Neural cell (in vitro differentiated cells): ENCODE results near the gene RPUSD1. TPM values are rescaled to one million over a fixed set of nuclear protein-coding genes. Genes with fewer than 3 reads are reported as not detected.

Experiments used
- H2AFZ ChIP-seq: fragments of 200-600, 300-800 bp; sonication (generic), shearing (Covaris generic); 2 replicates; pipeline ENCODE4 v1.6.0; 2014; ENCODE audit warnings: low read depth, mild to moderate bottlenecking, antibody characterized with exemption, low read length, moderate library complexity
- H3F3A ChIP-seq: fragments of 200-600 bp; shearing (Covaris generic); 2 replicates; pipeline ENCODE4 v1.6.1; 2016; ENCODE audit warnings: mild to moderate bottlenecking, moderate library complexity, mixed read lengths, antibody characterized with exemption, low read length; ENCODE audit not compliant: insufficient read depth, poor library complexity, severe bottlenecking
- H3K27ac ChIP-seq: fragments of 200-600, 300-800 bp; sonication (generic), shearing (Covaris generic); 2 replicates; pipeline ENCODE4 v1.5.1; 2014; ENCODE audit warnings: mild to moderate bottlenecking, low read length, moderate library complexity
- H3K27me3 ChIP-seq: fragments of 300-800, 200-600 bp; sonication (generic), shearing (Covaris generic); 2 replicates; pipeline ENCODE4 v1.6.0; 2014; ENCODE audit warnings: mild to moderate bottlenecking, low read depth, low read length, moderate library complexity; ENCODE audit not compliant: insufficient read depth
- H3K36me3 ChIP-seq: fragments of 300-800, 200-600 bp; sonication (generic), shearing (Covaris generic); 2 replicates; pipeline ENCODE4 v1.5.1; 2014; ENCODE audit warnings: mild to moderate bottlenecking, antibody characterized with exemption, low read length, moderate library complexity; ENCODE audit not compliant: insufficient read depth
- H3K4me2 ChIP-seq: fragments of 300-800, 200-600 bp; sonication (generic), shearing (Covaris generic); 2 replicates; pipeline ENCODE4 v1.6.0; 2014; ENCODE audit warnings: mild to moderate bottlenecking, low read length
- H3K4me3 ChIP-seq: fragments of 300-800, 200-600 bp; sonication (generic), shearing (Covaris generic); 2 replicates; pipeline ENCODE4 v1.5.1; 2014; ENCODE audit warnings: mild to moderate bottlenecking, low read length, moderate library complexity
- H3K79me2 ChIP-seq: fragments of 200-600 bp; shearing (Covaris generic); replicated peaks from 2 replicates; pipeline ENCODE4 v1.6.0; 2014; ENCODE audit warnings: mild to moderate bottlenecking, low read length, moderate library complexity; ENCODE audit not compliant: insufficient read depth
- H3K9ac ChIP-seq: fragments of 300-800, 200-600 bp; sonication (generic), shearing (Covaris generic); 2 replicates; pipeline ENCODE4 v1.6.1; 2016; ENCODE audit warnings: mild to moderate bottlenecking, low read length, mixed read lengths
- H3K9me2 ChIP-seq: fragments of 200-600 bp; shearing (Covaris generic); 2 replicates; pipeline ENCODE4 v1.6.1; 2016; ENCODE audit warnings: mild to moderate bottlenecking, low read length, mixed read lengths; ENCODE audit not compliant: insufficient read depth
- H3K9me3 ChIP-seq: fragments of 200-600, 300-800 bp; sonication (generic), shearing (Covaris generic); 2 replicates; pipeline ENCODE4 v1.6.1; 2016; ENCODE audit warnings: mild to moderate bottlenecking, mixed run types, low read length, moderate library complexity, mixed read lengths
- H4K20me1 ChIP-seq: fragments of 200-600 bp; shearing (Covaris generic); 2 replicates; pipeline ENCODE4 v1.6.1; 2016; ENCODE audit warnings: mild to moderate bottlenecking, mixed run types; ENCODE audit not compliant: insufficient read depth
- CTCF ChIP-seq: fragments of 450-650 bp; IDR thresholded peaks from 2 replicates; pipeline ENCODE4 v1.5.1; 2014; ENCODE audit warnings: antibody characterized with exemption, mild to moderate bottlenecking, moderate library complexity; ENCODE audit not compliant: poor library complexity, severe bottlenecking
- EP300 ChIP-seq: fragments of 450-650 bp; conservative IDR thresholded peaks from 2 replicates; pipeline ENCODE4 v1.6.1; 2014; ENCODE audit warnings: antibody characterized with exemption, mild to moderate bottlenecking, moderate library complexity; ENCODE audit not compliant: poor library complexity, severe bottlenecking
- EZH2 ChIP-seq: fragments of 200-600, 300-800 bp; shearing (Covaris generic), sonication (generic); IDR thresholded peaks from 2 replicates; pipeline ENCODE4 v1.6.1; 2014; ENCODE audit warnings: antibody characterized with exemption, low read length, borderline replicate concordance, mild to moderate bottlenecking; ENCODE audit not compliant: insufficient read depth, poor library complexity, severe bottlenecking
- MXI1 ChIP-seq: fragments of 450-650 bp; conservative IDR thresholded peaks from 2 replicates; pipeline ENCODE4 v1.6.1; 2014; ENCODE audit warnings: antibody characterized with exemption, mild to moderate bottlenecking; ENCODE audit not compliant: poor library complexity, severe bottlenecking
- POLR2AphosphoS5 ChIP-seq: IDR thresholded peaks from 2 replicates; pipeline ENCODE4 v1.6.1; 2012
- RAD21 ChIP-seq: fragments of 450-650 bp; conservative IDR thresholded peaks from 2 replicates; pipeline ENCODE4 v1.6.1; 2014; ENCODE audit warnings: antibody characterized with exemption, mild to moderate bottlenecking, moderate library complexity
- SMC3 ChIP-seq: fragments of 450-650 bp; conservative IDR thresholded peaks from 2 replicates; pipeline ENCODE4 v1.6.1; 2014; ENCODE audit warnings: antibody characterized with exemption, mild to moderate bottlenecking, moderate library complexity; ENCODE audit not compliant: poor library complexity
- TAF1 ChIP-seq: IDR thresholded peaks from 2 replicates; pipeline ENCODE4 v1.6.1; 2012; ENCODE audit warnings: low read depth
- polyA plus RNA-seq: library from polyadenylated mRNA; depleted of rRNA; stranded (reverse); fragments of >200 nt; gene quantifications from 2 replicates; pipeline ENCODE4 v1.2.3, GENCODE V29; 2014
- TF ChIP-seq, protein P1 (sequence below): IDR thresholded peaks from 2 replicates; pipeline ENCODE4 v1.6.1; 2012; ENCODE audit warnings: borderline replicate concordance

The RPUSD1 gene
- polyA plus RNA-seq, 1 donor from 2014 or later, result 42.4 TPM

DNA sequence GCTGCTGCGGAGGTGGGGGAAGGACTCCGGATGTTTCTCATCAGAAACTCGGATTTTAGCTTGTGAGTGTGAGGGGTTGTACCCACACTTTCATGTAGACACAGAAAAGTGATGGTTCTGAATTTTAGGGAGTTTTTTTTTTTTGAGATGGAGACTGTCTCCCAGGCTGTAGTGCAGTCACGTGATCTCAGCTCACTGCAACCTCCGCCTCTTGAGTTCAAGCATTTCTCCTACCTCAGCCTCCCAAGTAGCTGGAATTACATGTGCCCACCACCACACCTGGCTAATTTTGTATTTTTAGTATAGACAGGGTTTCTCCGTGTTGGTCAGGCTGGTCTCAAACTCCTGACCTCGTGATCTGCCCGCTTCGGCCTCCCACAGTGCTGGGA lies 34.7 kb upstream of the RPUSD1 start:
- Histone ChIP-seq H4K20me1 (no peaks in the 10 kb centered on the region), H3K9me3 (no peaks in the 10 kb centered on the region), H3K36me3 (no peaks in the 10 kb centered on the region), H3F3A (no peaks in the 10 kb centered on the region), H3K27ac (no peak overlapping the region), H3K9ac (no peak overlapping the region), H3K4me3 (no peak overlapping the region), H3K4me2 (no peak overlapping the region), H3K79me2 (no peaks in the 10 kb centered on the region), H3K27me3 (no peaks in the 10 kb centered on the region), H3K9me2 (no peaks in the 10 kb centered on the region), H2AFZ (no peak overlapping the region)
- TF ChIP-seq EP300, result no peak
- no peak for TF ChIP-seq POLR2AphosphoS5
- no peak for TF ChIP-seq RAD21
- no peak for TF ChIP-seq SMC3
- no peak for TF ChIP-seq CTCF

DNA sequence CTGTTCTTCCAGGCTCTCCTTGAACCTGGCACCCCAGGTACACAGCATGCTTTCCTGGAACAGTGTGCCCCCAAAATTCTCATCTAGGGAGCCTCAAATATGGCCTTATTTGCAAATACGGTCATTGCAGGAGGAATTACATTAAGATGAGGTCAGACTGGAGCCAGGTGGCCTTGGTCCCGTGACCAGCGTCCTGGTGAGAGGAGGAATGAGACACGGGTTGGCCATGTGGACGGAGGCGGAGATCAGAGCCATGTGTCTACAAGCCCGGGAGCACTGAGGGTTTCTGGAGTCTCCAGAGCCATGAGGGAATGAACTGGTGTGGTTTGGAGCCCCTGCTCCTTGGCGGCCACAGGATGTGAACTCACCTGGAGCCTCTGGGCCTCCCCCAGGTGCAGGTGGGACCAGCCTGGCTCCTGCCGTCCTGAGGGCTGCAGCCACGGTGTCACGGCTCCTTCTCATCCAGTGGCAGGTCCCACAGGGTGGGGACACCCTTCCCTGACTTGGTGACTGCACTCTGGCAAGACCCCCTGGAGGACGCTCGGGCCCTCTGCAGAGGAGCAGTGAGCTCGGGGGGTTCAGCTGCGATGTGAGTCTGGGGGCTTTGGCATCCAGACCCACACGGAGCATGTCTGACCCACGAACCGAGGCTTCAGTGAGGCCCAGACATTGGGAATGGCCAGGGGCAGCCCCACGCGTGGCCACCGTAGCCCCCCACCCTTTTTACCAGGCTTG lies 34.2 kb upstream of the RPUSD1 start:
- H2AFZ ChIP-seq, result no peak overlapping the region
- H3F3A ChIP-seq, result no peaks in the 10 kb centered on the region
- H3K9me3 ChIP-seq, result no peaks in the 10 kb centered on the region
- no peak overlapping the region for H3K4me3 ChIP-seq
- no peaks in the 10 kb centered on the region for H3K27me3 ChIP-seq
- H4K20me1 ChIP-seq, result no peaks in the 10 kb centered on the region
- H3K9ac ChIP-seq, result no peak overlapping the region
- H3K9me2 ChIP-seq, result no peaks in the 10 kb centered on the region
- no peak overlapping the region for H3K27ac ChIP-seq
- TF ChIP-seq MXI1, result no peak
- TF ChIP-seq, protein P1, sequence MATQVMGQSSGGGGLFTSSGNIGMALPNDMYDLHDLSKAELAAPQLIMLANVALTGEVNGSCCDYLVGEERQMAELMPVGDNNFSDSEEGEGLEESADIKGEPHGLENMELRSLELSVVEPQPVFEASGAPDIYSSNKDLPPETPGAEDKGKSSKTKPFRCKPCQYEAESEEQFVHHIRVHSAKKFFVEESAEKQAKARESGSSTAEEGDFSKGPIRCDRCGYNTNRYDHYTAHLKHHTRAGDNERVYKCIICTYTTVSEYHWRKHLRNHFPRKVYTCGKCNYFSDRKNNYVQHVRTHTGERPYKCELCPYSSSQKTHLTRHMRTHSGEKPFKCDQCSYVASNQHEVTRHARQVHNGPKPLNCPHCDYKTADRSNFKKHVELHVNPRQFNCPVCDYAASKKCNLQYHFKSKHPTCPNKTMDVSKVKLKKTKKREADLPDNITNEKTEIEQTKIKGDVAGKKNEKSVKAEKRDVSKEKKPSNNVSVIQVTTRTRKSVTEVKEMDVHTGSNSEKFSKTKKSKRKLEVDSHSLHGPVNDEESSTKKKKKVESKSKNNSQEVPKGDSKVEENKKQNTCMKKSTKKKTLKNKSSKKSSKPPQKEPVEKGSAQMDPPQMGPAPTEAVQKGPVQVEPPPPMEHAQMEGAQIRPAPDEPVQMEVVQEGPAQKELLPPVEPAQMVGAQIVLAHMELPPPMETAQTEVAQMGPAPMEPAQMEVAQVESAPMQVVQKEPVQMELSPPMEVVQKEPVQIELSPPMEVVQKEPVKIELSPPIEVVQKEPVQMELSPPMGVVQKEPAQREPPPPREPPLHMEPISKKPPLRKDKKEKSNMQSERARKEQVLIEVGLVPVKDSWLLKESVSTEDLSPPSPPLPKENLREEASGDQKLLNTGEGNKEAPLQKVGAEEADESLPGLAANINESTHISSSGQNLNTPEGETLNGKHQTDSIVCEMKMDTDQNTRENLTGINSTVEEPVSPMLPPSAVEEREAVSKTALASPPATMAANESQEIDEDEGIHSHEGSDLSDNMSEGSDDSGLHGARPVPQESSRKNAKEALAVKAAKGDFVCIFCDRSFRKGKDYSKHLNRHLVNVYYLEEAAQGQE, result no peak
- TF ChIP-seq EZH2, result no peak
- H3K79me2 ChIP-seq, result no peaks in the 10 kb centered on the region
- H3K4me2 ChIP-seq, result no peak overlapping the region
- H3K36me3 ChIP-seq, result no peaks in the 10 kb centered on the region

- H3K4me2 ChIP-seq, result no peak overlapping the region
- H2AFZ ChIP-seq, result no peak overlapping the region
- H3K79me2 ChIP-seq, result no peaks in the 10 kb centered on the region
- no peaks in the 10 kb centered on the region for H4K20me1 ChIP-seq
- H3K36me3 ChIP-seq, result no peaks in the 10 kb centered on the region
- H3K4me3 ChIP-seq, result no peak overlapping the region
- no peaks in the 10 kb centered on the region for H3K9me3 ChIP-seq
- H3K27me3 ChIP-seq, result no peaks in the 10 kb centered on the region
- H3F3A ChIP-seq, result no peaks in the 10 kb centered on the region
- no peak overlapping the region for H3K9ac ChIP-seq
- TF ChIP-seq, protein P1, result no peak
- no peak for TF ChIP-seq EZH2
- TF ChIP-seq CTCF, result no peak
- TF ChIP-seq TAF1, result no peak
- TF ChIP-seq POLR2AphosphoS5, result no peak
- TF ChIP-seq SMC3, result no peak
- TF ChIP-seq MXI1, result no peak
- TF ChIP-seq EP300, result no peak
- TF ChIP-seq RAD21, result no peak
- no peaks in the 10 kb centered on the region for H3K9me2 ChIP-seq
- H3K27ac ChIP-seq, result no peak overlapping the region
Measured at GRCh38 chr16:821751-822150, 33.6 kb upstream of the RPUSD1 start.
